HFF-Myc (cell line): ENCODE measurements around the gene CCDC174.
"Not testable (repeated sequence)": the region's sequence is repeated elsewhere in the genome, so short reads cannot be mapped to it uniquely, and the experiment has no call there.

ENCODE experiments used
- DNase-seq: peaks from one replicate; pipeline ENCODE4 v3.0.0-alpha.2; 2011; ENCODE audit warnings: low read depth; ENCODE audit errors: extremely low read depth
- H3K4me3 ChIP-seq: replicated peaks from 2 replicates; pipeline ENCODE4 v1.5.1; 2011; ENCODE audit warnings: low read depth, mild to moderate bottlenecking, control low read depth, low read length
- TF ChIP-seq, protein P1 (sequence below): IDR thresholded peaks from 2 replicates; pipeline ENCODE4 v1.5.1; 2012; ENCODE audit warnings: mild to moderate bottlenecking, low read depth, low read length, control low read depth; ENCODE audit errors: missing control alignments

The CCDC174 gene

GRCh38 chr3:14649466-14649865 lies 2.1 kb upstream of the CCDC174 start:
- TF ChIP-seq, protein P1, sequence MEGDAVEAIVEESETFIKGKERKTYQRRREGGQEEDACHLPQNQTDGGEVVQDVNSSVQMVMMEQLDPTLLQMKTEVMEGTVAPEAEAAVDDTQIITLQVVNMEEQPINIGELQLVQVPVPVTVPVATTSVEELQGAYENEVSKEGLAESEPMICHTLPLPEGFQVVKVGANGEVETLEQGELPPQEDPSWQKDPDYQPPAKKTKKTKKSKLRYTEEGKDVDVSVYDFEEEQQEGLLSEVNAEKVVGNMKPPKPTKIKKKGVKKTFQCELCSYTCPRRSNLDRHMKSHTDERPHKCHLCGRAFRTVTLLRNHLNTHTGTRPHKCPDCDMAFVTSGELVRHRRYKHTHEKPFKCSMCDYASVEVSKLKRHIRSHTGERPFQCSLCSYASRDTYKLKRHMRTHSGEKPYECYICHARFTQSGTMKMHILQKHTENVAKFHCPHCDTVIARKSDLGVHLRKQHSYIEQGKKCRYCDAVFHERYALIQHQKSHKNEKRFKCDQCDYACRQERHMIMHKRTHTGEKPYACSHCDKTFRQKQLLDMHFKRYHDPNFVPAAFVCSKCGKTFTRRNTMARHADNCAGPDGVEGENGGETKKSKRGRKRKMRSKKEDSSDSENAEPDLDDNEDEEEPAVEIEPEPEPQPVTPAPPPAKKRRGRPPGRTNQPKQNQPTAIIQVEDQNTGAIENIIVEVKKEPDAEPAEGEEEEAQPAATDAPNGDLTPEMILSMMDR = no peak
- no peak overlapping the region for H3K4me3 ChIP-seq
- no peak for DNase-seq

GRCh38 chr3:14650193-14650592 lies 1.4 kb upstream of the CCDC174 start:
- TF ChIP-seq, protein P1 = no peak
- H3K4me3 ChIP-seq = no peak overlapping the region
- no peak for DNase-seq

DNA sequence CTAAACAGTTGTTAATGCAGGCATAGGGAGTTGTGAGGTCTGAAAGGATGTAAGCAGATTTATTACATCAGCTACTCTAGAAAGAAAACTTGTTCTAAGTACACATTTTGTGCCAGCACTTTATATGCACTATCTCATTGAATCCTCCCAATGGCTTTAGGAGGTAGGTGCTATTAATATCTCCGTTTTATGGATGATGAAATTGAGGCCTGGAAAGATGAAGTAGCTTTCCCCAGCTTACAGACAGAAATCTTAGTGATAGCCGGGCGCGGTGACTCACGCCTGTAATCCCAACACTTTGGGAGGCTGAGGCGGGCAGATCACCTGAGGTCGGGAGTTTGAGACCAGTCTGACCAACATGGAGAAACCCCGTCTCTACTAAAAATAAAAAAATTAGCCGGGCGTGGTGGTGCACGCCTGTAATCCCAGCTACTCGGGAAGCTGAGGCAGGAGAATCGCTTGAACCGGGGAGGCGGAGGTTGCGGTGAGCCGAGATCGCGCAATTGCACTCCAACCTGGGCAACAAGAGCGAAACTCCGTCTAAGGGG lies 872 bp downstream of the CCDC174 start:
- H3K4me3 ChIP-seq = peak overlapping the region; percentile 87
- not testable (repeated sequence) for DNase-seq

DNA sequence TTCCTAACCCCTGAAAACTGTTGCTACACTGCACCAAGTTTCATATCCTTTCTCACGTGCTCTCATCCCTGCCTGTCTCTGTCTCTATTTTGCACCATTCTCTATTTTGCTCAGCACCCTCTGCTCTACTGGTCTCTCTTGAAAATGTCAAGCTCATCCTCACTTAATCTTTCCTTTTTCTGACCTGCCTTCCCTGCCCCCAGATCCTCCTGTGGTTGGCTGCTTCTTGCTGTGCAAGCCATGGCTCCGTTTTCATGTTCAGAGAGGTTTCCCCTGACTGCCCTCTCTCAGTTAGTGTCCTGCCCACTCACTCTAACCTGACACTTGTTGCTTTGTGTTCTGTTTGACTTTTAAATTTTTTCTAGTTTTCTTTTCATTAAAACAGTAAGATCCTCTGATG lies 6.0 kb downstream of the CCDC174 start:
- no peak for DNase-seq
- no peak overlapping the region for H3K4me3 ChIP-seq
- TF ChIP-seq, protein P1 = no peak

GRCh38 chr3:14658978-14659377 lies 7.4 kb downstream of the CCDC174 start:
- TF ChIP-seq, protein P1 = no peak
- no peak overlapping the region for H3K4me3 ChIP-seq
- DNase-seq = no peak

DNA sequence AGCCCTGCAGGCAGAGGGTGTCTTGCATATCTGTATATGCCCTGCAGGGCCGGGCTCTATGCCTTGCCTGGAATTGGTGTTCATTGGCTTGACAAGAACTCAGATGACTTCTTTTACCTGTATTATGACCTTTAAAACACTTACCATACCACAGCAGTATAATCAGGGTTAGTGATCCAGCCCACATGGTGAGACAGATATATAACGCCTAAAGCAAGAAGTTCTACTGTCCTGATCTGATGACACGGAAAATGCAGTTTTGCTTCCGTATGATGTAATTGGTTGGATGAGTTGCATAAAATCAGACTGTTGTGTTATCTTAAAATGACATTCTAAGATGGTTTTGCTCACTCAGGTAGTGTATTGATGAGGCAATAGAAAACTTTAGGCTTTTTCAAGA lies 9.4 kb downstream of the CCDC174 start:
- TF ChIP-seq, protein P1 = no peak
- DNase-seq = no peak
- H3K4me3 ChIP-seq = no peak overlapping the region

- TF ChIP-seq, protein P1 = no peak
- H3K4me3 ChIP-seq = no peak overlapping the region
- no peak for DNase-seq
These were observed 12.0 kb downstream of the CCDC174 start for GRCh38 chr3:14663396-14664135.
